GM19397 (cell line): ENCODE results near the gene MUL1.
"Not testable (repeated sequence)": the region's sequence is repeated elsewhere in the genome, so short reads cannot be mapped to it uniquely, and the experiment has no call there.

Source experiments
- ATAC-seq: cut with Tn5 transposase; IDR thresholded peaks from one replicate; pipeline ENCODE4 v1.9.1; 2021; ENCODE audit warnings: mild to moderate bottlenecking, moderate library complexity; ENCODE audit not compliant: unreplicated experiment

The MUL1 gene

GRCh38 chr1:20519609-20520262 is 11.8 kb upstream of the MUL1 start:
- not testable (repeated sequence) for ATAC-seq

- no peak for ATAC-seq
These were observed 3.8 kb upstream of the MUL1 start for GRCh38 chr1:20511518-20512428.

GRCh38 chr1:20508411-20508771 is 440 bp upstream of the MUL1 start:
- ATAC-seq = no peak

- no peak for ATAC-seq
These were observed 745 bp downstream of the MUL1 start for GRCh38 chr1:20507248-20507563.

- ATAC-seq = no peak
These were observed 2.5 kb downstream of the MUL1 start for GRCh38 chr1:20505488-20505887.

GRCh38 chr1:20500716-20501115 is 7.2 kb downstream of the MUL1 start:
- no peak for ATAC-seq

GRCh38 chr1:20499718-20500117 is 8.2 kb downstream of the MUL1 start:
- ATAC-seq = no peak

- no peak for ATAC-seq
These were observed 8.8 kb downstream of the MUL1 start for GRCh38 chr1:20499105-20499504.

- no peak for ATAC-seq
These were observed 9.8 kb downstream of the MUL1 start for GRCh38 chr1:20498116-20498515.

GRCh38 chr1:20497506-20497905 is 10.4 kb downstream of the MUL1 start:
- no peak for ATAC-seq

- not testable (repeated sequence) for ATAC-seq
These were observed 11.1 kb downstream of the MUL1 start for GRCh38 chr1:20496725-20497383.

GRCh38 chr1:20496241-20496661 is 11.7 kb downstream of the MUL1 start:
- ATAC-seq = no peak

- ATAC-seq = no peak
These were observed 12.3 kb downstream of the MUL1 start for GRCh38 chr1:20495661-20496060.

GRCh38 chr1:20494609-20495311 is 13.2 kb downstream of the MUL1 start:
- ATAC-seq = no peak

GRCh38 chr1:20493839-20494608 is 13.9 kb downstream of the MUL1 start:
- ATAC-seq = no peak

GRCh38 chr1:20493309-20493708 is 14.6 kb downstream of the MUL1 start:
- no peak for ATAC-seq

GRCh38 chr1:20492751-20493150 is 15.2 kb downstream of the MUL1 start:
- ATAC-seq = no peak

GRCh38 chr1:20491866-20492265 is 16.1 kb downstream of the MUL1 start:
- ATAC-seq = no peak

GRCh38 chr1:20491178-20491577 is 16.8 kb downstream of the MUL1 start:
- ATAC-seq = no peak

- ATAC-seq = no peak
These were observed 20.7 kb downstream of the MUL1 start for GRCh38 chr1:20487236-20487590.
